HG02981 (cell line): ENCODE results near the gene NUP160.
"Not testable (repeated sequence)": the region's sequence is repeated elsewhere in the genome, so short reads cannot be mapped to it uniquely, and the experiment has no call there.

ENCODE experiments used
- ATAC-seq: cut with Tn5 transposase; IDR thresholded peaks from one replicate; pipeline ENCODE4 v1.9.1; 2021; ENCODE audit warnings: mild to moderate bottlenecking, moderate library complexity; ENCODE audit not compliant: unreplicated experiment

NUP160 gene

DNA sequence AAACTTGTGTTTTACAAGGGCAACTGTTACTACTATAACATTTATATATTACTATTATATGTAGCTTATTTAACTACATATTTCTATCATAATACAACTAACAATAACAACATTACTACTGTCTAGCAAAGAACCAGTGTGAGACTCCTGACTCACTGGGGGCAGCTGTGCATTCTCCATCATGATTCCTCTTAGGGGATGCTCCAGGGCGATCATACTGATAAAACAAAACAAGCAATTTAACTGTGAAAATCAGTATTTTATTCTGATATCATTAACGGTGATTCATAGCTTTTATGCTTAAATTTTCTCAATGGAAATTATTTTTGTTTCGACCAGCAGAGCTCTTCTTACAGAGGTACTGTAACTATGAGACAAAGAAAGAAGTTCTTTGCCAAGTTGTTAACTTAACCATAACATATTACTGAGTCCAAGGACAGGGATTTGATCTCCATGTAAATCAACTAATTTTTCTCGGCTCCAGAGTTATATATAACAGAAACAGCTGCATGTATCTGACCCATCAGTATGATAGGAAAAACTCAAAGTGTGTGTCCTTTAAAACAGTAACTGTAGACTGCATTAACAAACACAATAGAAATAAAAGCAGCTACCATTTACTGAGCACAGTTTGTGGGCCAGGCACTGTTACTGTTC is 56.2 kb downstream of the NUP160 start:
- ATAC-seq = no peak

DNA sequence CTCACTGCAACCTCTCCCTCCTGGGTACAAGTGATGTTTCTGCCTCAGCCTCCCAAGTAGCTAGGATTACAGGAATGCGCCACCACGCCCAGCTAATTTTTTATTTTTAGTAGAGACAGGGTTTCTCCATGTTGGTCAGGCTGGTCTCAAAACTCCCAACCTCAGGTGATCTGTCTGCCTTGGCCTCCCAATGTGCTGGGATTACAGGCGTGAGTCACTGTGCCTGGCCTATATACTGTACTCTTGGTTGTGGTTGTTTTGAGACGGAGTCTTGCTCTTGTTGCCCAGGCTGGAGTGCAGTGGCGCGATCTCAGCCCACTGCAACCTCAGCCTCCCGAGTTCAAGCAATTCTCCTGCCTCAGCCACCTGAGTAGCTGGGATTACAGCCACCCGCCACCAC is 58.1 kb downstream of the NUP160 start:
- ATAC-seq = not testable (repeated sequence)

DNA sequence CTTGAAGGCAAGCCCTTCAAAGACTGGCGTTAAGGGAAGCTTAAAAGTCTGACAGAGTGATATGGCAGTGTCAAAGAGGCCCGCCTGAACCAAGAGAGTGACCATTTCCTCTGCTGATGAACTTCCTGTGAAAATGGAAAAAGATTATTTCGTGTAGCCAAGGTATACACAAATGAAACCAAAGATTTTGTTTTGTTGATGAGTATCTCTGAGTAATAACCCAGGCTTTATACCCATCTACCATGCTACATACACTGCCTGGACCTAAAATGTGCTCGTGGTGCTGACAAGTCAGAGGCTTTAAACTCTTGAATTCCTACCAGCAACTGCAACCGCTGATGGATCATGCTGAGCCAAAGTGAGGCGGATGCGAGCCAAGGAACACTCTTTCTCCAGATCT is 60.0 kb downstream of the NUP160 start:
- no peak for ATAC-seq

DNA sequence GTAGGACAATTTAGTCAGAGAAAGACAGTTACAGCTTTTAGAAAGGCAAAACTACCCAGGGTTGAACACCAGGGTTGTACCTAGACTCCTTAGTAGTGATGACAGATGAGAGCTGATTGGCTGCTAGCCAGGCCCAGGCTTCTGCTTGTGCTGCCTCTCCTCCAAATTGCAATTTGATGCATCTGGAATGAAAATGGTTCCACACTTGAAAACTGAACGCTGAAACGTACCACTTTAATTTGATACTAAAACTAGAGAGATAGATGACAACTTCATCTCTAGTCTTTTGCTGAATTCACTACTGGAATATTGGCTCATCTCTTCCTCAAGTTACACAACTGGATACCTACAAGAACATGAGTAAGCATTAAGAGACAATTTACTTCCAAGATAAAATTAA is 61.8 kb downstream of the NUP160 start:
- ATAC-seq = no peak

DNA sequence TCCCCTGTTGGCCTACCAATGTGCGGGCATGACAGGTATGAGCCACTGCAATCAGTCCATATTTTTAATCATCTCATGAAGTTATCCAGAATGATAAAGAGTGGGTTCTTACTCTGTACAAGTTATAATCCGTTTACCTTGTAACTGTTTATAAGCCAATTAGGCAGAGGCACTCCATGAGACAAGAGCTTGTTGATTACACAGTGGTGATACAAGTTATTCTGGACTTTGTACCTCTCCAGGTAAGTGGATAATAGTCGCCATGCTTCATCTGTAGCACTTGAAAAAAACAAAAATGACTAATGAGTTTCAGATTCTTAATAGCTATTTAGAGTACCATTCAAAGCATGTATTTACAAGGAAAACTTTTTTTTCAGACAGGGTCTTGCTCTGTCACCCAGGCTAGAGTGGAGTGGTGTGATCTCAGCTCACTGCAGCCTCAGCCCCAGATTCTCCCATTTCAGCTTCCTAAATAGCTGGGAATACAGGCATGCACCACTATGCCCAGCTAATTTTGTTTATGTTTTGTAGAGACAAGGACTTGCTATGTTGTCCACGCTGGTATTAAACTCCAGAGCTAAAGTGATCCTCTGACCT is 63.3 kb downstream of the NUP160 start:
- no peak for ATAC-seq

DNA sequence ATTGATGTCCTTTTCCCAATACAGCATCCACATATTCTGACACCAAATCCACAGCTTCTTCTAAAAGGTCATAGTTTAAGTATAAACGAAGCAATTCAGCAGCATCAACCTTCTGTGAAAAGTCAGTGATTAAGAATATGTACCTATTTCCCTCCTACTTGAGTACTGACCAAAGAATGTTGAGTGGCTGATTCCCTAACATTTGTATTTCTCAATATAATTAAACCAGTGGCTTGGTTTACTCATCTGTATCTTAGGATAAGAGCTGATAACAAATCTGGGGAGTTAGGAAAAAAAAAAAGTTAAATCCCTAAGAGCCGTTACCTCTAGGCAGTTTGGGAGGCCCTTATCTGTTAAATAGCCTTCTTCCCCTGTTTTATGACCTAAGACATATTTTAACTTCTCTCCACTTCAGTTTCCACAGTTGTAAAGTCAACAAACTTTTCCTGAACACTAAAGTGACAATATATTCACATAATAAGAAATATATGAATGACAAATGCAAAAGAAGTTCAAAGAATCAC is 65.0 kb downstream of the NUP160 start:
- no peak for ATAC-seq

DNA sequence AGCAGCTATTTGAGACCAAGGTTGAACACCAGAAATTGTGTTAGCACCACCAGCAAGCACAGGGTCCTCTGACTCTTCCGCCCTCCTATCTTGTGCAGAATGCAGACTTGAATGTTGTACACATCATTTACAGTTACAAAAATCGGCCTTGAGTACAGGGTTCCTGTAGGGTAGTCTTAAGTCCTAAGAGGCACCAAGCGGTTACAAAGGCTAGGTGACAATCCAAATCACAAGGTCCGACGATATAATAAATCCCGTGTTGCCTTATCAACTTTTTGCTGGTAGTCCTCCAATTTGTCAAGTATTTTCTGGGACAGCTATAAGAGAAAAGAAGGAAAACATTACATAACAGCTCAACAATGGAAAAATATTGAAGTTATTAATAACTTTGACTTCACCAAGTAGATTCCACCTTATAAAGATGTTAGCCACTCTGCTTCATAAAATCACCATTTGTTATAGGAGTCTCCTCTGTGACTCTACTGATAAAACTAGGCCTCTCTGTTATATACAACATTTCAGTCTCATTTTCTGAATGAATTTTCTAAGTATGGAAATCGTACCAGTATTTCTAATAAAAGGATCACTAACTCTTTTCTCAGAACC is 69.2 kb downstream of the NUP160 start:
- no peak for ATAC-seq

DNA sequence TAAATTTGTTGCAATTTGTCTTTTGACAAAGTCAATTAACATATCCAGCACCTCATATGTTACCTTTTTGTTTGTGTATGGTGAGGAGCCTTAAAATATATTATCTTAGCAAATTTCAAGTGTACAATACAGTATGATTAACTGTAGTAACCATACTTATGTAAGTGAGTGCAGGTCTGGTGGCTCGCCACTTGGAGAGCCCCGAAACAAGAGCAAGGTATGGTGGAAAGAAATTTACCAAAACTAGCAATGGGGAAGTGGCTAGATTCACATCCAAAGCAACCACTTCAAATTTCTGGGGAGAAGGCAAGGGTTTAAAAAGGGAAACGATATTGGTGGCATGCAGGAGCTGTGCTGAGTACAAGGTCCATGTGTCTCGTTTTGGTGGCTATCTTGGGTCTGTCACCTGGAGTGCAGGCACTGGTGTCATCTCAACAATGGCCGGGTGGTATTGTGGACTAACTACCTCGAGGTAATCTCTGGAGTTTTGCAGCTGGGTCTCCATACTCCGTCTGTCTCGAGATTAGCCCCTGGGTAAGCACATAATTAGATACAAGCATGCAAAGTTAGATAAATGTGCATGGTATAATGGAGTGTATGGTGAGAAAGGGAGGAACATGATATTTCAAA is 72.8 kb downstream of the NUP160 start:
- ATAC-seq = no peak

DNA sequence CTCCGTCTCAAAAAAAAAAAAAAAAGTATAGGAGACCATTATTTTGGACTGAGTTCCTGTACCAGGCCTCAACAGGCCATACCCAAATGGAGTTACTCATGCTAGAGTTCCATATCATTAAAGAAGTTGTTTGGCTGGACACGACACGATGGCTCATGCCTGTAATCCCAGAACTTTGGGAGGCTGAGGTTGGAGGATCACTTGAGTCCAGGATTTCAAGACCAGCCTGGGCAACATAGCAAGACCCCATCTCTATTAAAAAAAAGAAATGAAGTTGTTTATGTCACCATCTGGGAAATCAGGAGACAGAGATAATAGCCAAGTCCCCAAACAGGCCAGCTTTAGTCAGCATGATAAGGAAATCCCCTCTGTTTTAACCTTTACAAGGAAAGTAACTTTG is 74.3 kb downstream of the NUP160 start:
- ATAC-seq = no peak

DNA sequence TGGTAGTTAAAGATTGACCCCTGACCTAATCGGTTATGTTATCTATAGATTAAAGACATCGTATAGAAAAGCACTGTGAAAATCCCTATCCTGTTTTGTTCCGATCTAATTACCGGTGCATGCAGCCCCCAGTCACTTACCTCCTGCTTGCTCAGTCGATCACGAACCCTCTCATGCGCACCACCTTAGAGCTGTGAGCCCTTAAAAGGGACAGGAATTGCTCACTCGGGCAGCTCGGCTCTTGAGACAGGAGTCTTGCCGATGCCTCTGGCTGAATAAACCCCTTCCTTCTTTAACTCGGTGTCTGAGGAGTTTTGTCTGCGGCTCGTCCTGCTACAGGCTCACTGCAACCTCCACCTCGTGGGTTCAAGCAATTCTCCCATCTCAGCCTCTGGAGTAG is 78.6 kb downstream of the NUP160 start:
- not testable (repeated sequence) for ATAC-seq

DNA sequence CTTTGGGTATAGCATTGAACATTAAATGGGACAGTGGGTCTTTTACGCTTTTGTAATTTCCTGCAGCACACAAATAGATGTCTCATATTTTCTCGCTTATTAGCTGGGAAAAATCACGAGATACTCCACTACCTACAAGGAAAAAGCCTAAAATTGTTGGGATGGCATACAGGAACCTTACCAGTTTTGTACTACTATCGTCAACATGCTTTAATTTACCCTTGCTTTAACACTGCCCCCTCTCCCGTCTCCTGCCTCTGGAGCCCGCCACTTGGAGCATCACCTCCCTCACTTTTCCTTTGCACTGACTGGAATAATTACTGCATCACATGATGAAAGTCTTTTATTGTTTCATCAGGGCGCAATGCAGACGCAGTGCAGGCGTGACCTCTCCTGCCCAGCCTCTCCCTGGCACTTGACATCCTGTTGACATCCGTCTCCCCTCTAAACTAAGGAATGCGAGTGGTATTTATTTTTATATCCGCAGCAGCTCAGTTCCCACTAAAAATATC is 80.0 kb downstream of the NUP160 start:
- no peak for ATAC-seq

DNA sequence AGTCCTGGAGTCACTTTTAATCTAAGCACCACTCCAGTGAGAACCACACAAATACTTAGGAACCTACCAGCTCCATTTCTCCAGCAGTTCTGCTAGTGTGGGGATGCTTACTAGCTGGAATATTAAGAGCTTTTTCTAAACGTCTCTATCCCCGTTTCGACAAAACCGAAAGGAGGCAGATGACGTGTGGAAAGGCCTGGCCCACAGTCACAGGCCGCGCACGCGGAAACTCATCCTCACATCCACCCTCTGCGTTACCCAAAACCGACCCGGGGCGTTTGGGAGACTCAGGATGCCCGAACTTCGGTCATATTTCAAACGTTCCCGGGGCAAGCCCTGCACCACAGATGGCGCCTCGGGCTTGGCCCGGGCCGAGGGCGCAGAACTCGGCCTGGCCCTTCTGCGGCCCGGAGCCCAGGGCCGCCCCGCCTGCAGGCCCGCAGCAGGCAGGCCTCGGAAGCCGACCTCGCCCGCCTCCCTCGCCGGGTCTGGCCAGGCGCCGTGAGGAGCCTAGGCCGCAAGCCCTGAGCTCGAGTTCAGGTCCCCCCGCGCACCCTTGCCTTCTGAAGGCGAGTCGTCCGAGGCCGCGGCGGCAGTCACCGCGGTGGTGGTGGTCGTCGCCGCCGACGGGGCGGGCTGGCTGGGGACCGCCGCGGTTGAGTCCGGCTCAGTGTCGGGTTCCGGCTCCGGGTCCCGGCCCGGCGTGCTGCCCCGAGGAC is 81.5 kb downstream of the NUP160 start:
- ATAC-seq = peak; percentile 21

DNA sequence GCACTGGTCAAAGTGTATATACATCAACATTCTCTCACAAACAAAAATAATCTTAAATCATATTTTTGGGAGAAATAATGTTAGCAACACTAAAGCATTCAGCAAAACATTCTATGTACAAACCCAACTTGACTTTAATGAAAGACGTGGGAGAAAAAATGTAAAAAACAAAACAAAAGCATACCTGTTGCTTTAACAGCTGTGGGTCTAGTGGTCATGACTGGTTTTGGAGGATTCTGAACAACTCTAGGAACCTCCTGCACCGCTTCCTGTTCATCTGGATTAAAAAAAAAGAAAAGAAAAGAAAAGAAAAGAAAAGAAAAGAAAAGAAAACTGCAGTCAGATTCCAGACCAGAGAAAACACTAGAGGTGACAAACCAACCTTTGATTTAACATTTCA is 83.1 kb downstream of the NUP160 start:
- no peak for ATAC-seq

DNA sequence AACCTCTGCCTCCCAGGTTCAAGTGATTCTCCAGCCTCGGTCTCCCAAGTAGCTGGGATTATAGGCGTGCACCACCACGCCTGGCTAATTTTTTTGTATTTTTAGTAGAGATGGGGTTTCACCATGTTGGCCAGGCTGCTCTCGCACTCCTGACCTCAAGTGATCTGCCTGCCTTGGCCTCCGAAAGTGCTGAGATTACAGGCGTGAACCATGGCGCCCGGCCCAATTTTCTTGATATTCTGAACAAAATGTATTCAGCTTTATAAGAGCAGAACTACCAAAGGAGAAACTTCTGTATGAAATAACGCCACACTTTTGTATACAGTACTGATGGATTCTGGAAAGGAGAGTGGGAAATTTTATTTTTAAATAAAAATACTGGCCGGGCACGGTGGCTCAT is 88.9 kb downstream of the NUP160 start:
- ATAC-seq = not testable (repeated sequence)

DNA sequence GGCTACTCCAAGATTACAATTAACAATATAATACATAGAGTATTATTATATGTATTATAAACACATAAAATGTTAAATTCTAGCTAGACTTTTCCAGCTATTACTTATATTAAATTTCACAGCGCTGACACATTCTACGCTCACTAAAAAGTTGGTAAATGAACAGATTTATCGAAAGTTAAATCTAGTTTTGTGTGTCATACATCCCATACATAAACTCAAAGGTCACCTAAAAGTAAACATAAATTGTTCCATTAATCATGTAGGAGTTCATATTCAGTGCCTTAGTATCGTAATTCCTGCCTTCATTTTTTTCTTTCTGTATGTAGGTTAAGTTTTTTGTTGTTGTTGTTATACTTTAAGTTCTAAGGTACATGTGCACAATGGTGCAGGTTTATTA is 91.9 kb downstream of the NUP160 start:
- no peak for ATAC-seq

DNA sequence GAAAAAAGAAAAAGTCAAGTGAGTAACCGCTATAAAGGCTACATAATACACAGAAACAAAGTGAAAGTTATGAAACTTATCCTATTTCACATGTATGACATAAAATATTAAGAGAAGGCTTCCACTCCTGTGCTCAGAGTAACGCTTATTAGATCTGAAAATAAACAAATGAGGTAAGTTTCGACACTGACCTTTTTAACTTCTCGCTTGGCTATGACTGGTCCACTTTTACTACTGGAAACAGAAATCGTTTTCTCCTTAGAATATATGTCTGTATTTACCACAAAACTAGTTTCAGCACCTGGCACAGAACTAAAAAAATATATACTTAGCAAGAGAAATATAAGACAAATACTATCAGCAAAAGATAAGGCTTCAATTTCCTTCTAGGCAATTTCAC is 97.4 kb downstream of the NUP160 start:
- no peak for ATAC-seq

DNA sequence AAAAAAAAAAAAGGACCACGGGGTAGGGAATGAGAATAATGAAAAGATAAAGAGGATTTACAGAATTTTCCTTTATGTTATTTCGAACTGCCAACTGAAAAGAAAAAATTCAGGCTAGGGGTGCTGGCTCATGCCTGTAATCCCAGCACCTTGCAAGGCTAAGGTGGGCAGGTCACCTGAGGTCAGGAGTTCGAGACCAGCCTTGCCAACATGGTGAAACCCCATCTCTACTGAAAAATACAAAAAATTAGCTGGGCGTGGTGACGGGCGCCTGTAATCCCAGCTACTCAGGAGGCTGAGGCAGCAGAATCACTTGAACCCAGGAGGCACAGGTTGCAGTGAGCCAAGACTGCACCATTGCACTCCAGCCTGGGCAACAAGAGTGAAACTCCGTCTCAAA is 105.7 kb downstream of the NUP160 start:
- ATAC-seq = not testable (repeated sequence)

DNA sequence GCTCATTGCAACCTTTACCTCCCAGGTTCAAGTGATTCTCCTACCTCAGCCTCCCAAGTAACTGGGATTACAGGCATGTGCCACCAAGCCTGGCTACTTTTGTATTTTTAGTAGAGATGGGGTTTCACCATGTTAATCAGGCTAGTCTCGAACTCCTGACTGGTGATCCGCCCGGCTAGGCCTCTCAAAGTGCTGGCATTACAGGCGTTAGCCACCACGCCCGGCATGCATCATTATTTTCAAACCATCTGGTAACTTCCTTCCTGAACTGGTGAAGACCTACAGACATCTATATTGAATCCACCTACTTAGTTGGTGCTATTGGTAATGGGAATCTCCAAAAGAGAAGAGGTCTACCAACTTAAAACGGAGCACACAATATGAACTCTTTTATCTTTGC is 110.3 kb downstream of the NUP160 start:
- not testable (repeated sequence) for ATAC-seq

DNA sequence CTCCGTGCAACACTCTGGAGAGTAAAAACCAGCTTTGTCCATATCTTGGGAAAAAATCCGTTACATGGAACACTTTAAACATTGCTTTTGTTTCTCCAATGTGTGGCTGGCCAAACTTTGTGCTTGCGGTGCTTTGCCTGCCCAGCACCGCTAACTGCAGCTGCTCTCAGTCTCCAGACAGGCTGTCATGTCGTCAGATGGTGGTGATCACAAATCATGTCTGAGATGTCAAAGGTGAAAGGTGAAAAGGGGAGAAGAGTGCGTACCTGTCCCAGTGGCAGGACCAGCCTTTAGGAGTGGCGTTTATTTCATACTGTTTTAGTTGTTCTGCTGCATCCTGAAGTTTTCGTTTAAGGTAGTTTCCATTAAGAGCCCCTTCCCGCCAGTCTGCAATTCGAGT is 115.9 kb downstream of the NUP160 start:
- no peak for ATAC-seq

DNA sequence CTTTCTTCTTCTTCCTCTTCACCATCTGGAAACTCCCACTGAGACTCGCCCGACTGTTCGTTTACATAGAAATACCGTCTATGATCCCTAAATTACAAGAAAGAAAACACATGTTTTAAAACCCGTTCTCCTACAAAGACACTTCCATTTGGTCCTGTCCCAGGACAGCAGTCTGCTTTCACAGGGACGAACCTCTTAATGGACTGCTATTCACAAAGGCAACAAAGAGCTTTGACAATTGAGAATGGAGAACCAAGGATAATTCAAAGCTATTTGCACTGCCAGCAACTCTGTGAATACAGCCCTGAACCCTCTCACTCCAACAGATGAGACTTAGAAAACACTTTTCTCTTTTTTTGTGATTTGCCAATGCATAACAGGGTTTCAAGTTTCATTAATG is 116.7 kb downstream of the NUP160 start:
- no peak for ATAC-seq
